Sigmoid colon (tissue), 4 donors: ENCODE measurements around the gene USP15.

Experiments
- EP300 ChIP-seq, 4 donors: sonication (generic); formaldehyde crosslinking; IDR thresholded peaks; one replicate each; pipeline ENCODE4 v1.6.1; 2017; ENCODE audit warnings: antibody characterized with exemption in 4 of 4
- POLR2A ChIP-seq, 2 donors: fragments of 450-650 bp; IDR thresholded peaks; one replicate each; pipeline ENCODE4 v1.6.1; 2016; ENCODE audit warnings: antibody characterized with exemption in 2 of 2, mild to moderate bottlenecking in 2 of 2, moderate library complexity in 2 of 2
- POLR2AphosphoS5 ChIP-seq, 4 donors: sonication (generic); formaldehyde crosslinking; IDR thresholded peaks; one replicate each; pipeline ENCODE4 v1.6.1; 2017; ENCODE audit warnings: antibody characterized with exemption in 4 of 4
- TF ChIP-seq, protein P1 (sequence below), 4 experiments: fragments of 450-650 bp in 3 of 4; fragments of 200-600 bp in 1 of 4; IDR thresholded peaks; one replicate each; pipeline ENCODE4 v1.5.1; 2016 to 2019; ENCODE audit warnings: antibody characterized with exemption in 4 of 4, mild to moderate bottlenecking in 3 of 4, moderate library complexity in 2 of 4

DNA sequence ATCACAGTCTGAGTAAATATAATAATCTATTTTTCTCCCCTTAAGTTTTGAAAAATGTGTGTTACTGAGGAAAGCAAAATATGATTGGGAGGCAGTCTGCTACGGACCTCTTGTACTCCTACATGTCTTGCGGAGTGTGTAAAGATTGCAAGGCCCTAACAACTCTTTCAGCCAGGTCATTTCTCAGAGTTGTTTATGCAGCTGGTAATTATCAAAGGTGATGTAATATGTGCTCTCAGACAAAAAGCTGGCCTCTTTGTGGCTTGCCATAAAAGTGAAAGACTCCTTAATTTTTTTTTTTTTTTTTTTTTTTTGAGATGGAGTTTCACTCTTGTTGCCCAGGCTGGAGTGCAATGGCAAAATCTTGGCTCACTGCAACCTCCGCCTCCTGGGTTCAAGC is 165.9 kb downstream of the USP15 start:
- TF ChIP-seq, protein P1, sequence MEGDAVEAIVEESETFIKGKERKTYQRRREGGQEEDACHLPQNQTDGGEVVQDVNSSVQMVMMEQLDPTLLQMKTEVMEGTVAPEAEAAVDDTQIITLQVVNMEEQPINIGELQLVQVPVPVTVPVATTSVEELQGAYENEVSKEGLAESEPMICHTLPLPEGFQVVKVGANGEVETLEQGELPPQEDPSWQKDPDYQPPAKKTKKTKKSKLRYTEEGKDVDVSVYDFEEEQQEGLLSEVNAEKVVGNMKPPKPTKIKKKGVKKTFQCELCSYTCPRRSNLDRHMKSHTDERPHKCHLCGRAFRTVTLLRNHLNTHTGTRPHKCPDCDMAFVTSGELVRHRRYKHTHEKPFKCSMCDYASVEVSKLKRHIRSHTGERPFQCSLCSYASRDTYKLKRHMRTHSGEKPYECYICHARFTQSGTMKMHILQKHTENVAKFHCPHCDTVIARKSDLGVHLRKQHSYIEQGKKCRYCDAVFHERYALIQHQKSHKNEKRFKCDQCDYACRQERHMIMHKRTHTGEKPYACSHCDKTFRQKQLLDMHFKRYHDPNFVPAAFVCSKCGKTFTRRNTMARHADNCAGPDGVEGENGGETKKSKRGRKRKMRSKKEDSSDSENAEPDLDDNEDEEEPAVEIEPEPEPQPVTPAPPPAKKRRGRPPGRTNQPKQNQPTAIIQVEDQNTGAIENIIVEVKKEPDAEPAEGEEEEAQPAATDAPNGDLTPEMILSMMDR (IDR thresholded peaks at IDR 0.05) = no peak
- TF ChIP-seq POLR2A (IDR thresholded peaks at IDR 0.05) (no peak), EP300 (IDR thresholded peaks at IDR 0.05) (no peak), POLR2AphosphoS5 (IDR thresholded peaks at IDR 0.05) (no peak)
